Keratinocyte (primary cell): ENCODE data around the gene NFATC2. TPM values are rescaled to one million over a fixed set of nuclear protein-coding genes. Genes with fewer than 3 reads are reported as not detected.
A peak's percentile ranks its signal among the peaks of the same experiment; 100 is the strongest.

Experiments used
- DNase-seq: peaks from one replicate; pipeline ENCODE4 v3.0.0-alpha.2; 2011; ENCODE audit warnings: low read depth, missing footprints, low spot score
- FAIRE-seq: peaks from 2 replicates; lab custom pipeline; 2011; peaks lifted over from hg19 to GRCh38; lab: Jason Lieb, UNC
- H2AFZ ChIP-seq: 2 replicates; pipeline ENCODE4 v1.6.0; 2012; ENCODE audit warnings: low read length, control low read depth, inconsistent platforms; ENCODE audit not compliant: control insufficient read depth
- H3K27ac ChIP-seq: 2 replicates; pipeline ENCODE4 v1.5.1; 2011; ENCODE audit warnings: low read length; ENCODE audit not compliant: control insufficient read depth, insufficient read depth
- H3K27me3 ChIP-seq: 3 replicates; pipeline ENCODE4 v1.6.0; 2011; ENCODE audit warnings: low read length; ENCODE audit not compliant: control insufficient read depth, insufficient read depth; ENCODE audit errors: extremely low read depth
- H3K36me3 ChIP-seq, 2 experiments: 2 replicates in 1 of 2; 3 replicates in 1 of 2; pipeline ENCODE4 v1.5.1; 2011; ENCODE audit warnings: low read length in 2 of 2, mild to moderate bottlenecking in 1 of 2; ENCODE audit not compliant: control insufficient read depth in 2 of 2, insufficient read depth in 2 of 2; ENCODE audit errors: extremely low read depth in 1 of 2
- H3K4me1 ChIP-seq: 3 replicates; pipeline ENCODE4 v1.5.1; 2011; ENCODE audit warnings: low read length; ENCODE audit not compliant: control insufficient read depth, insufficient read depth; ENCODE audit errors: extremely low read depth
- H3K4me2 ChIP-seq: 3 replicates; pipeline ENCODE4 v1.6.0; 2011; ENCODE audit warnings: low read depth, low read length; ENCODE audit not compliant: control insufficient read depth, insufficient read depth; ENCODE audit errors: extremely low read depth
- H3K4me3 ChIP-seq, 3 experiments: fragments of 200-600 bp in 1 of 3; sonication (generic) in 1 of 3; 2 replicates in 2 of 3; 3 replicates in 1 of 3; pipeline ENCODE4 v1.5.1; 2011 to 2016; ENCODE audit warnings: low read length in 3 of 3, mild to moderate bottlenecking in 3 of 3, control low read depth in 2 of 3, inconsistent platforms in 1 of 3, low read depth in 1 of 3, mixed read lengths in 1 of 3, mixed run types in 1 of 3, moderate library complexity in 1 of 3; ENCODE audit not compliant: control insufficient read depth in 2 of 3, insufficient read depth in 2 of 3; ENCODE audit errors: extremely low read depth in 1 of 3
- H3K79me2 ChIP-seq: 2 replicates; pipeline ENCODE4 v1.6.0; 2012; ENCODE audit warnings: low read length; ENCODE audit not compliant: control insufficient read depth, insufficient read depth
- H3K9ac ChIP-seq: 3 replicates; pipeline ENCODE4 v1.6.0; 2011; ENCODE audit warnings: low read length; ENCODE audit not compliant: control insufficient read depth, insufficient read depth; ENCODE audit errors: extremely low read depth
- H3K9me1 ChIP-seq: 3 replicates; pipeline ENCODE4 v1.6.0; 2011; ENCODE audit warnings: low read length; ENCODE audit not compliant: control insufficient read depth, insufficient read depth; ENCODE audit errors: extremely low read depth
- H3K9me3 ChIP-seq: 2 replicates; pipeline ENCODE4 v1.5.1; 2012; ENCODE audit warnings: low read depth, low read length; ENCODE audit not compliant: control insufficient read depth
- H4K20me1 ChIP-seq: 3 replicates; pipeline ENCODE4 v1.6.0; 2011; ENCODE audit warnings: low read length; ENCODE audit not compliant: control insufficient read depth, insufficient read depth; ENCODE audit errors: extremely low read depth
- EZH2 ChIP-seq: IDR thresholded peaks from one replicate; pipeline ENCODE4 v1.6.1; 2012; ENCODE audit warnings: inconsistent platforms, mild to moderate bottlenecking, low read length, moderate library complexity
- dilution Hi-C: fragments of 300-500 bp; cut with MboI; formaldehyde crosslinking; loops from one replicate; pipeline ENCODE4 v1.7.0; 2020; ENCODE audit warnings: low sequenced_read_pairs; ENCODE audit not compliant: extremely low pct_ligation_motif_present
- polyA plus RNA-seq, 5 experiments: library from polyadenylated mRNA; depleted of rRNA in 3 of 5; stranded (reverse) in 3 of 5; stranded (forward) in 1 of 5; unstranded in 1 of 5; fragments of >200 nt; gene quantifications; 1 replicate in 1 of 5; 2 replicates in 3 of 5; 3 replicates in 1 of 5; pipeline versions ENCODE4 v1.2.1 to v1.2.3, GENCODE V29; 2011 to 2012; ENCODE audit warnings: missing spikeins in 2 of 5, low read depth in 1 of 5, low replicate concordance in 1 of 5
- TF ChIP-seq, protein P1 (sequence below), 3 experiments: IDR thresholded peaks in 1 of 3; conservative IDR thresholded peaks in 1 of 3; optimal IDR thresholded peaks in 1 of 3; 2 replicates in 2 of 3; 3 replicates in 1 of 3; pipeline versions ENCODE3 to v1.5.1; 2011; ENCODE audit warnings: low read length in 3 of 3, mild to moderate bottlenecking in 3 of 3, moderate library complexity in 2 of 3, control low read depth in 1 of 3, inconsistent platforms in 1 of 3; ENCODE audit not compliant: insufficient read depth in 2 of 3; ENCODE audit errors: extremely low read depth in 1 of 3

Gene NFATC2
- polyA plus RNA-seq, 1 donor (not counting 4 experiments of a cell fraction or from before 2014, with no cell fraction given): 0.05 TPM

DNA sequence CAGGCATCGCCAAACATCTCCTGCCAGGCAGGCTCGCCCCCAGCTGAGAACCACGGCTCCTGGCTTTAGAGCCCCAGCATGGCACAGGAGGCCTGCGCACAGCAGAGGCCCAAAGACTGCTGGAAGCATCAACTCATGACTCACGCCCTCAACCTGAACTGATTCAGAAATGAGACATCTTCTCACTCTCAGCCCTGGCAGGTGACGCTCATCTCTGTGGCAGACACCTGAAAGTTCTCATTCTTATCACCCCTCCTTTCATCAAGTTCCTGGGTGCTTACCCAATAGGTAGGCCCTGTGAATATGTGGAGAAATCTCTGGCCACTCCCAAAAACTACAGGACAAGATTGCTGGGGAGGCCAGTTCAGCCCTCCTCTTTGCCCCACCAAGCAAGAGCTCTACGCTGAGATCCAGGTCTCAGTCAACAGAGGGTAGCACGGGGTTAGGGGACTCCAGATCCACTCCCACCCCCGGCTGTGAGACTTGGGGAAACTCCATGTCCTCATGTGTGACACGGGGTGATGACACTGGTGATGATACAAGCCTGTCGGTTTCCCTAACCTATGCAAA, 11.3 kb downstream of the NFATC2 start:
- H3K9ac ChIP-seq: peak overlapping the region; percentile 35
- H3K9me3 ChIP-seq: no peaks in the 10 kb centered on the region
- dilution Hi-C loops: no loop called here
- peak overlapping the region; percentile 25 for H3K4me2 ChIP-seq
- H3K36me3 ChIP-seq: no peaks in the 10 kb centered on the region
- H4K20me1 ChIP-seq: no peaks in the 10 kb centered on the region
- peak overlapping the region; percentile 47 for H2AFZ ChIP-seq
- H3K9me1 ChIP-seq: no peaks in the 10 kb centered on the region
- peak overlapping the region; percentile 69 for H3K27ac ChIP-seq
- peak; percentile 80 for FAIRE-seq
- H3K4me1 ChIP-seq: peaks cover 23% of the 10 kb centered on the region
- no peaks in the 10 kb centered on the region for H3K79me2 ChIP-seq
- TF ChIP-seq, protein P1, sequence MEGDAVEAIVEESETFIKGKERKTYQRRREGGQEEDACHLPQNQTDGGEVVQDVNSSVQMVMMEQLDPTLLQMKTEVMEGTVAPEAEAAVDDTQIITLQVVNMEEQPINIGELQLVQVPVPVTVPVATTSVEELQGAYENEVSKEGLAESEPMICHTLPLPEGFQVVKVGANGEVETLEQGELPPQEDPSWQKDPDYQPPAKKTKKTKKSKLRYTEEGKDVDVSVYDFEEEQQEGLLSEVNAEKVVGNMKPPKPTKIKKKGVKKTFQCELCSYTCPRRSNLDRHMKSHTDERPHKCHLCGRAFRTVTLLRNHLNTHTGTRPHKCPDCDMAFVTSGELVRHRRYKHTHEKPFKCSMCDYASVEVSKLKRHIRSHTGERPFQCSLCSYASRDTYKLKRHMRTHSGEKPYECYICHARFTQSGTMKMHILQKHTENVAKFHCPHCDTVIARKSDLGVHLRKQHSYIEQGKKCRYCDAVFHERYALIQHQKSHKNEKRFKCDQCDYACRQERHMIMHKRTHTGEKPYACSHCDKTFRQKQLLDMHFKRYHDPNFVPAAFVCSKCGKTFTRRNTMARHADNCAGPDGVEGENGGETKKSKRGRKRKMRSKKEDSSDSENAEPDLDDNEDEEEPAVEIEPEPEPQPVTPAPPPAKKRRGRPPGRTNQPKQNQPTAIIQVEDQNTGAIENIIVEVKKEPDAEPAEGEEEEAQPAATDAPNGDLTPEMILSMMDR (optimal IDR thresholded peaks at IDR 0.05 in 1 of 3, IDR thresholded peaks at IDR 0.05 in 1 of 3, conservative IDR thresholded peaks at IDR 0.05 in 1 of 3; ENCODE audit: extremely low read depth in 1 of 3, insufficient read depth in 2 of 3, low read length in 3 of 3): no peak
- TF ChIP-seq EZH2: no peak
- DNase-seq: peak; percentile 87
- H3K27me3 ChIP-seq: no peaks in the 10 kb centered on the region
- H3K4me3 ChIP-seq: no peak overlapping the region

DNA sequence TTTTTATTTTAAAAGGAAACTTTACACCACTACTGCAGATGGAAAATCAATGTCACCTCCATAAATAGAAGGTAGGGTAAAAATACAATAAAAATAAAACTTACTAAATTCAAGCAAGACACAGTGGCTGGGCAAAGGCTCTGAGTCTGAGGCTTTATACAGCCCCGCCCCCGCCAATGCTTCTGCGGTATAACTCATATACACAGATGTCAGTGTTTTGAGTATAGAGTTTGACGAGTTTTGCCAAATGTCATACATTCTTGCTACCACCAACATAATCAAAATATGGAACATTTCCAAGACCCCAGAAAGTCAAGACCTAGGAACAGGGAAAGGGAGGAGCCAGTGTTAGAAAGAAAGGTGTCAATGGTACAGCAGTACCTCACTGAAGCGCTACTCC, 12.8 kb downstream of the NFATC2 start:
- no peaks in the 10 kb centered on the region for H4K20me1 ChIP-seq
- H3K9ac ChIP-seq: no peak overlapping the region
- no peaks in the 10 kb centered on the region for H3K9me1 ChIP-seq
- FAIRE-seq (no peak), DNase-seq (no peak)
- no peaks in the 10 kb centered on the region for H3K9me3 ChIP-seq
- no peak overlapping the region for H3K4me3 ChIP-seq
- peaks cover 23% of the 10 kb centered on the region for H3K4me1 ChIP-seq
- no peaks in the 10 kb centered on the region for H3K79me2 ChIP-seq
- H3K4me2 ChIP-seq: no peak overlapping the region
- H3K27ac ChIP-seq: no peak overlapping the region
- H3K27me3 ChIP-seq: no peaks in the 10 kb centered on the region
- TF ChIP-seq, protein P1 (optimal IDR thresholded peaks at IDR 0.05 in 1 of 3, IDR thresholded peaks at IDR 0.05 in 1 of 3, conservative IDR thresholded peaks at IDR 0.05 in 1 of 3; ENCODE audit: extremely low read depth in 1 of 3, insufficient read depth in 2 of 3, low read length in 3 of 3): no peak
- no peak for TF ChIP-seq EZH2
- dilution Hi-C loops: no loop called here
- no peak overlapping the region for H2AFZ ChIP-seq
- H3K36me3 ChIP-seq: no peaks in the 10 kb centered on the region
